B cell (primary cell): ENCODE measurements around the gene ATG16L1. TPM values are rescaled to one million over a fixed set of nuclear protein-coding genes. Genes with fewer than 3 reads are reported as not detected.

Experiments used
- ATAC-seq: fragments of 200-7000 bp; cut with Tn5 transposase; one replicate; pipeline ENCODE4 v1.10.0; 2021; ENCODE audit warnings: low read depth, mild to moderate bottlenecking, moderate number of reproducible peaks, moderate library complexity
- CTCF ChIA-PET: fragments of 350-600 bp; sonication (Branson Sonifier 250); formaldehyde crosslinking; loops from one replicate; lab custom pipeline; 2021; ENCODE audit warnings: antibody characterized with exemption, inconsistent platforms; lab: Charles Lee
- POLR2A ChIA-PET: fragments of 350-600 bp; sonication (Branson Sonifier 250); formaldehyde crosslinking; loops from one replicate; lab custom pipeline; 2021; ENCODE audit warnings: antibody characterized with exemption; lab: Charles Lee
- DNase-seq: peaks from one replicate; pipeline ENCODE4 v3.0.0; 2013
- H2AFZ ChIP-seq: 2 replicates; pipeline ENCODE4 v1.6.1; 2012; ENCODE audit warnings: mild to moderate bottlenecking, low read depth, low read length; ENCODE audit not compliant: insufficient read depth, poor library complexity, severe bottlenecking
- H3K27ac ChIP-seq, 2 donors: 1 replicate in 1 of 2; 2 replicates in 1 of 2; pipeline ENCODE4 v1.5.1; 2012 to 2013; ENCODE audit warnings: low read length in 2 of 2, mild to moderate bottlenecking in 2 of 2, moderate library complexity in 1 of 2
- H3K27me3 ChIP-seq, 4 experiments: fragments of 200-600 bp in 1 of 4; sonication (generic) in 1 of 4; replicated peaks in 1 of 4; 1 replicate in 2 of 4; 2 replicates in 2 of 4; pipeline versions ENCODE4 v1.6.1 to v1.7.0; 2013 to 2016; ENCODE audit warnings: low read length in 3 of 4, mild to moderate bottlenecking in 2 of 4, mixed read lengths in 1 of 4, moderate library complexity in 1 of 4; ENCODE audit not compliant: insufficient read depth in 4 of 4, control insufficient read depth in 3 of 4; ENCODE audit errors: control extremely low read depth in 1 of 4
- H3K36me3 ChIP-seq, 2 experiments: replicated peaks in 1 of 2; 1 replicate in 1 of 2; 2 replicates in 1 of 2; pipeline versions ENCODE4 v1.6.1 to v1.7.1; 2013; ENCODE audit warnings: low read length in 1 of 2; ENCODE audit not compliant: insufficient read depth in 2 of 2, control insufficient read depth in 1 of 2; ENCODE audit errors: control extremely low read depth in 1 of 2, extremely low read depth in 1 of 2
- H3K4me1 ChIP-seq, 2 donors: fragments of 200-600 bp in 1 of 2; sonication (generic) in 1 of 2; 1 replicate in 1 of 2; 2 replicates in 1 of 2; pipeline versions ENCODE4 v1.5.1 to v1.6.1; 2013 to 2017; ENCODE audit warnings: low read length in 2 of 2; ENCODE audit not compliant: control insufficient read depth in 2 of 2, insufficient read depth in 2 of 2
- H3K4me2 ChIP-seq: replicated peaks from 2 replicates; pipeline ENCODE3; 2012; ENCODE audit warnings: mild to moderate bottlenecking, low read depth, low read length; ENCODE audit not compliant: poor library complexity, severe bottlenecking
- H3K4me3 ChIP-seq, 5 experiments: fragments of 200-600 bp in 1 of 5; sonication (generic) in 1 of 5; 1 replicate in 3 of 5; 2 replicates in 2 of 5; pipeline versions ENCODE4 v1.5.1 to v1.7.0; 2011 to 2016; ENCODE audit warnings: low read length in 4 of 5, mild to moderate bottlenecking in 4 of 5, low read depth in 2 of 5, control low read depth in 1 of 5, moderate library complexity in 1 of 5; ENCODE audit not compliant: insufficient read depth in 1 of 5; ENCODE audit errors: control extremely low read depth in 1 of 5, extremely low read depth in 1 of 5
- H3K79me2 ChIP-seq: fragments of 200-600 bp; sonication (generic); one replicate; pipeline ENCODE4 v1.6.0; 2016; ENCODE audit warnings: low read length; ENCODE audit not compliant: control insufficient read depth, insufficient read depth
- H3K9ac ChIP-seq: fragments of 200-600 bp; sonication (generic); 2 replicates; pipeline ENCODE4 v1.6.1; 2017; ENCODE audit warnings: mild to moderate bottlenecking, low read length, moderate library complexity
- H3K9me3 ChIP-seq, 3 donors: one replicate each; pipeline versions ENCODE4 v1.6.1 to v1.7.1; 2013; ENCODE audit warnings: low read length in 2 of 3; ENCODE audit not compliant: control insufficient read depth in 2 of 3, insufficient read depth in 1 of 3; ENCODE audit errors: control extremely low read depth in 1 of 3
- H4K20me1 ChIP-seq: 2 replicates; pipeline ENCODE4 v1.6.0; 2012; ENCODE audit warnings: mild to moderate bottlenecking, low read length; ENCODE audit not compliant: insufficient read depth, control insufficient read depth, poor library complexity, severe bottlenecking
- H3K27ac Mint-ChIP-seq: one replicate; pipeline ENCODE4 v1.8.0; 2021; ENCODE audit warnings: mixed read lengths
- H3K27me3 Mint-ChIP-seq: one replicate; pipeline ENCODE4 v1.8.0; 2021; ENCODE audit warnings: mixed read lengths
- H3K4me1 Mint-ChIP-seq: one replicate; pipeline ENCODE4 v1.8.0; 2021; ENCODE audit warnings: mixed read lengths
- H3K4me3 Mint-ChIP-seq: one replicate; pipeline ENCODE4 v1.8.0; 2021; ENCODE audit warnings: mixed read lengths
- H3K9me3 Mint-ChIP-seq: one replicate; pipeline ENCODE4 v1.8.0; 2022; ENCODE audit warnings: mixed read lengths; ENCODE audit not compliant: insufficient read depth
- EZH2 ChIP-seq: IDR thresholded peaks from 2 replicates; pipeline ENCODE4 v1.6.1; 2012; ENCODE audit warnings: borderline replicate concordance, low read depth, mild to moderate bottlenecking, moderate library complexity, low read length; ENCODE audit not compliant: insufficient read depth, poor library complexity, severe bottlenecking
- WGBS: methylation state at CpG from one replicate; pipeline ENCODE4 v1.1.5; 2013; ENCODE audit warnings: missing lambda C conversion rate; ENCODE audit not compliant: insufficient coverage; 5-methylcytosine and 5-hydroxymethylcytosine counted together
- intact Hi-C: fragments of 100-400 bp; cut with micrococcal nuclease; formaldehyde crosslinking; loops from one replicate; pipeline ENCODE4 v1.10.0; 2022
- polyA plus RNA-seq: library from polyadenylated mRNA; depleted of rRNA; stranded (reverse); fragments of >200 nt; gene quantifications from 2 replicates; pipeline ENCODE4 v1.2.3, GENCODE V29; 2012
- total RNA-seq, 2 donors: library from RNA; stranded (reverse); fragments of 120-200 nt in 1 of 2; gene quantifications; 1 replicate in 1 of 2; 2 replicates in 1 of 2; pipeline versions ENCODE4 v1.2.3 to v1.2.4, GENCODE V29; 2013 to 2022
- TF ChIP-seq, protein P1 (sequence below): fragments of 200-600 bp; IDR thresholded peaks from one replicate; pipeline ENCODE4 v1.8.0; 2022; ENCODE audit warnings: antibody characterized with exemption, mild to moderate bottlenecking

Gene ATG16L1
- total and polyA plus RNA-seq, 2 donors (not counting 1 experiment from before 2014, with no cell fraction given) = 25.7 to 69.9 TPM

DNA sequence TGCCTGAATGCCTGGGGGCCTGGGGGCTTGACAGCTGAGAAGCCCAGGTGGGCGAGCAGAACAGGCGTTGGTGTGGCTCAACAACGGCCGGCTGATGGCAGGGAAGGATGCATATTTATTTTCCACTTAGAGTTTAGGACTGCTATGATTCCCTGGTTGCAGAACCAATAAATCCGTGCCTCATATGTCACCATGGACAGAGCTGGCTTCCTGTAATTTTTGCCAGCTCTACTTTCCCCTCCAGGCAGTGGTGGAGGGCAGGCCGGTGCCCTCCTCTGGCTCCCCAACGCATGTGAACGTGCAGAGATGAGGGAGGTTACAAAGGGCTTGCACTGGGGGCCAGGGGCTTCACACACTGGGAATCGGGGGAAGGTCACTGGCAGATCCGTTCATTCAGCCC, 74.3 kb downstream of the ATG16L1 start:
- H3K4me1 Mint-ChIP-seq = peaks cover 67% of the 10 kb centered on the region
- intact Hi-C loops = no loop called here
- H3K9me3 Mint-ChIP-seq = peaks cover 3% of the 10 kb centered on the region
- Histone ChIP-seq H3K9me3 (peaks cover 0 to 13% (median 0%) of the 10 kb centered on the region in 3 donors), H3K4me2 (no peak overlapping the region), H4K20me1 (no peaks in the 10 kb centered on the region), H3K27me3 (no peaks in the 10 kb centered on the region), H3K79me2 (no peaks in the 10 kb centered on the region), H3K9ac (no peak overlapping the region), H3K4me1 (peaks cover 51 to 76% of the 10 kb centered on the region in 2 donors), H2AFZ (peak overlapping the region; percentile 23), H3K27ac (no peak overlapping the region), H3K36me3 (no peaks in the 10 kb centered on the region), H3K4me3 (no peak overlapping the region)
- ChIA-PET POLR2A (interaction anchor here (0.6 to 1.4 kb wide), 3 partner anchors 7 to 265 kb away, joined by 4 to 6 read pairs (median 5); no protein-coding TSS in a partner anchor), CTCF (no interaction called here)
- WGBS = 61% methylated on average over 6 of the region's 10 CpGs
- no peak for TF ChIP-seq EZH2
- TF ChIP-seq, protein P1, sequence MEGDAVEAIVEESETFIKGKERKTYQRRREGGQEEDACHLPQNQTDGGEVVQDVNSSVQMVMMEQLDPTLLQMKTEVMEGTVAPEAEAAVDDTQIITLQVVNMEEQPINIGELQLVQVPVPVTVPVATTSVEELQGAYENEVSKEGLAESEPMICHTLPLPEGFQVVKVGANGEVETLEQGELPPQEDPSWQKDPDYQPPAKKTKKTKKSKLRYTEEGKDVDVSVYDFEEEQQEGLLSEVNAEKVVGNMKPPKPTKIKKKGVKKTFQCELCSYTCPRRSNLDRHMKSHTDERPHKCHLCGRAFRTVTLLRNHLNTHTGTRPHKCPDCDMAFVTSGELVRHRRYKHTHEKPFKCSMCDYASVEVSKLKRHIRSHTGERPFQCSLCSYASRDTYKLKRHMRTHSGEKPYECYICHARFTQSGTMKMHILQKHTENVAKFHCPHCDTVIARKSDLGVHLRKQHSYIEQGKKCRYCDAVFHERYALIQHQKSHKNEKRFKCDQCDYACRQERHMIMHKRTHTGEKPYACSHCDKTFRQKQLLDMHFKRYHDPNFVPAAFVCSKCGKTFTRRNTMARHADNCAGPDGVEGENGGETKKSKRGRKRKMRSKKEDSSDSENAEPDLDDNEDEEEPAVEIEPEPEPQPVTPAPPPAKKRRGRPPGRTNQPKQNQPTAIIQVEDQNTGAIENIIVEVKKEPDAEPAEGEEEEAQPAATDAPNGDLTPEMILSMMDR = no peak
- H3K27ac Mint-ChIP-seq = peak overlapping the region; percentile 71
- ATAC-seq = no peak
- no peaks in the 10 kb centered on the region for H3K27me3 Mint-ChIP-seq
- no peak overlapping the region for H3K4me3 Mint-ChIP-seq
- no peak for DNase-seq

DNA sequence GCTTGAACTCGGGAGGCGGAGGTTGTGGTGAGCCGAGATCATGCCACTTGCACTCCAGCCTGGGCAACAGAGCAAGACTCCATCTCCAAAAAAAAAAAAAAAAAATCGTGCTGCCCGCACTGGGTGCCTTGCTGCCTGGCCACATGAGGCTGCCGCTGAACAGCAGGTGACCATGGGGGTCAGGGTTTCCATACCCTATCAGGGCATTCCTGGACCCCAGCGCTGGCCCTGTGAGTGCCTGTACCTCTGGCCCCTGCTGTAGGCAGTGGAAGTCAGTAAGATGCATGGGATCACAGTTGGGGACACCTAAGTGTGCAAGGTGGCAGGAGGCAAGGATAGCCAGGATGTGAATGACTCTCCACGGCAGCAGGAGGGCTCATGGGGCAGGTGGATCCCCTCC, 75.0 kb downstream of the ATG16L1 start:
- POLR2A ChIA-PET = interaction anchor here (1.4 kb wide), 1 partner anchor 27 kb away, joined by 5 read pairs; no protein-coding TSS in a partner anchor
- intact Hi-C loops = no loop called here
- Histone ChIP-seq H3K36me3 (no peaks in the 10 kb centered on the region), H2AFZ (no peak overlapping the region), H3K79me2 (no peaks in the 10 kb centered on the region), H3K4me3 (no peak overlapping the region), H4K20me1 (no peaks in the 10 kb centered on the region), H3K4me2 (no peak overlapping the region), H3K4me1 (peaks cover 55 to 77% of the 10 kb centered on the region in 2 donors), H3K9me3 (peaks cover 0 to 20% (median 0%) of the 10 kb centered on the region in 3 donors), H3K9ac (no peak overlapping the region), H3K27me3 (no peaks in the 10 kb centered on the region), H3K27ac (no peak overlapping the region)
- TF ChIP-seq, protein P1 = no peak
- no peak for TF ChIP-seq EZH2
- H3K9me3 Mint-ChIP-seq = peaks cover 3% of the 10 kb centered on the region
- 82% methylated on average over 6 of the region's 8 CpGs for WGBS
- DNase-seq (no peak), ATAC-seq (no peak)
- no peaks in the 10 kb centered on the region for H3K27me3 Mint-ChIP-seq
- H3K27ac Mint-ChIP-seq = no peak overlapping the region
- H3K4me1 Mint-ChIP-seq = peaks cover 67% of the 10 kb centered on the region
- H3K4me3 Mint-ChIP-seq = no peak overlapping the region
- CTCF ChIA-PET = no interaction called here
